LNCAP (cell line): ENCODE measurements around the gene PLD5.

Experiments used
- TF ChIP-seq, protein P1 (sequence below): fragments of 450-650 bp; IDR thresholded peaks from 2 replicates; pipeline ENCODE4 v1.5.1; 2017; ENCODE audit warnings: mild to moderate bottlenecking

Gene PLD5

DNA sequence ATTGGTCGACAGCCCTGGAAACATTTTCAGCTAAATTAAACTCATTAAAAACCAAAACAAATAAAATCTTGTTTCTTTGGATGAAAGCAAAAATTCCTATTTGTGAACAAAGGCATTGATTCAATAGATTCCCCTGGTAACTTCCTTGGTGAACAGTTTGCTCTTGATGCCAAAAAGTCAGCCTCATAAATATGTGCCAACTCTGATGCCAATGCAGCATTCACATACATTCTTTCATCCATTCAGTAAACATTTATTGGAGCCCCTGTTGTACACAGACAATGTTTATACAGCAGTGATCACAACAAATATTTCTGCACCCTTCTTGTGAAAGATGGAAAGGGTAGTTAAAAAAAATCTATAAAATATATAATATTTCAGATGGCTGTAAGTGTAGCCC, 107.8 kb downstream of the PLD5 start:
- TF ChIP-seq, protein P1, sequence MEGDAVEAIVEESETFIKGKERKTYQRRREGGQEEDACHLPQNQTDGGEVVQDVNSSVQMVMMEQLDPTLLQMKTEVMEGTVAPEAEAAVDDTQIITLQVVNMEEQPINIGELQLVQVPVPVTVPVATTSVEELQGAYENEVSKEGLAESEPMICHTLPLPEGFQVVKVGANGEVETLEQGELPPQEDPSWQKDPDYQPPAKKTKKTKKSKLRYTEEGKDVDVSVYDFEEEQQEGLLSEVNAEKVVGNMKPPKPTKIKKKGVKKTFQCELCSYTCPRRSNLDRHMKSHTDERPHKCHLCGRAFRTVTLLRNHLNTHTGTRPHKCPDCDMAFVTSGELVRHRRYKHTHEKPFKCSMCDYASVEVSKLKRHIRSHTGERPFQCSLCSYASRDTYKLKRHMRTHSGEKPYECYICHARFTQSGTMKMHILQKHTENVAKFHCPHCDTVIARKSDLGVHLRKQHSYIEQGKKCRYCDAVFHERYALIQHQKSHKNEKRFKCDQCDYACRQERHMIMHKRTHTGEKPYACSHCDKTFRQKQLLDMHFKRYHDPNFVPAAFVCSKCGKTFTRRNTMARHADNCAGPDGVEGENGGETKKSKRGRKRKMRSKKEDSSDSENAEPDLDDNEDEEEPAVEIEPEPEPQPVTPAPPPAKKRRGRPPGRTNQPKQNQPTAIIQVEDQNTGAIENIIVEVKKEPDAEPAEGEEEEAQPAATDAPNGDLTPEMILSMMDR: no peak

DNA sequence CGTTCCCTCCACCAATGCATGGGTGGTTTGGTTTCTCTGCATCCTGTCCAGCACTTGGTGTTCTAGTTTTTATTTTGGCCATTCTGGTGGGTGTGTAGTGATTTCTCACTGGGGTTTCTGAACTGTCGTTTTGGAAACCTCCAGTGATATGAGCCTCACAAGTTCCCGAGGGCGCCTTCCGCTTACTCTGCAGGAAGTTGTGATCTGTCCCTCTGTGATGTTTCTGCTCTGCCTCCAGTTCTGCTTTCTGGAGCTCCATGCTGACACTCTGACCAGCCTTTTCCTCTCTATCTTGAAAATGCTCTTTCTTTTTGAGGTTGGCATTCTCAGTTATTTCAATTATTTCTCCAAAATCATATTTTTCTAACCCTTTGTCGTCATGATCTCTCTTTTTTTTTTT, 111.6 kb downstream of the PLD5 start:
- TF ChIP-seq, protein P1: no peak

DNA sequence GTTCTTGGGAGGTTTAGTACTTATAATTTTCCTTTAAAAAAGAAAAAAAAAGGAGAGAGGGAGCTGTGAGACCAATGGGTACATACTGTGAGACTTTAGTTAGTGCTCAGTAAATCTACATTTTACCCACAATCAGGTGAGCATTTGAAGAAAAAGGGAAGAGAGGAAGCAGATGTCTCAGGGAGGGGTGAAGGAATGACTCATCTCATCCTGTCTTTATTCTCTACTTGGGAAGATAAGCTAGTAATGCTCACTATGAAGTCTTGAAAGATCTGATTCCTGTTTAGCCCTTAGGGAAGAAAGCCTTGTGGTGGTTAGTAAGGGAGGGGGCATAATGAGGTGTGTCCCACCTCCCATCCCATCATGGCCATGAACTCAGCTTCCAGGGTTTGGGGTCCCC, 112.6 kb downstream of the PLD5 start:
- TF ChIP-seq, protein P1: no peak

DNA sequence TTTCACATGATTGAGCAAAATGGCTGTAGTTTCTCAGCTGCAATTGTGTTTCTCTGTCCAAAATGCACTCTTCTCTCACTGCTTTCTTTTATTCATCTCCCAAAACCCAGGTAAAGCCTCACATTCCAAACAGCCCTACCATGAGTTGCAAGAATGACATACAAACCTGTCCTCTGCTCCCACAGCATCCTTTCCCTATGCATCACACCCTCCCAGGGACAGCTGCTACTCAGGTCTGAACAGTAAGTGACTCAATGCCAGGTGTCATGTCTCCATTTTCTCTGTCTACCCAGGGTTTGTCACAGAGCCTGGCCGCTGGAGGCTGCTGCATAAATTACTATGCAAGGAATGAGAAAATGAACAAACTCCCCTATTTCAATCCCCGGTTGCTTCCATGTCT, 118.5 kb downstream of the PLD5 start:
- TF ChIP-seq, protein P1: no peak

DNA sequence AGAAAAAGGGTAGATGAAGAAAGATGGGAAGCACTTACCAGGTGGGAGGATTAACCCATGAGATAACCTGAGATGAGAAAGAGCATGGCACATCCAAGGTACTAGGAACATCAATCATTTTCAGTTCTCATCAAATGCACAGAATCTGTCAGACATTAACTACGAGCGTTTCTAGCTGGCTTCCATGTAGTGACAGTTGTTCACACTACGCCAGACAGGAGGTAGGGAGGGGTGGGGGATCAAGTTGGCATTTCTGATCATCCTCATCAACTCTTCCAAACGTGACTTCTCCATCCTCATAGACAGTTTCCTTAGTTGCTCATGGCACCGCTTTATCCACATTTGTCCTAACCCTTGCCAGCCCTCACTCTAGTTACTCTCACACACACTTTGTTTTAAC, 120.2 kb downstream of the PLD5 start:
- TF ChIP-seq, protein P1: no peak

DNA sequence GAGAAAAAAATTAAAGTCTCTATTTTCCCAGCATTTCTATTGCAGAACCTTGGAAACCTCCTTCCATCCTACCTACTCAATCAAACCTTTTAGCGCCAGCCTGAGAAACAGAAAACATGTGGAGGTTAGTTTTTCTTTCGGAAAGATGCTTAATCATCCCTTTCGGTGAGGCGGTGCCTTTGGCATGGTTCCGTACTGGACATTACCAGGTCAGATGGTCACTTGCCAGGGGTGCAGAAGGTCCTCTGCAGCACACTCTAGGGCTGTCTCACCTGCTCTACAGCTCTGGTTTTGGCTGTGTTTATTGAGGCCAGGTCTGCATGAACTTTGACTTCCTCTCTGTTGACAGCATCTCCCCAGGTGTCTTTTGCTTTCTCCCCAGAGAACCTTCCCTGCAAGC, 121.5 kb downstream of the PLD5 start:
- TF ChIP-seq, protein P1: no peak

DNA sequence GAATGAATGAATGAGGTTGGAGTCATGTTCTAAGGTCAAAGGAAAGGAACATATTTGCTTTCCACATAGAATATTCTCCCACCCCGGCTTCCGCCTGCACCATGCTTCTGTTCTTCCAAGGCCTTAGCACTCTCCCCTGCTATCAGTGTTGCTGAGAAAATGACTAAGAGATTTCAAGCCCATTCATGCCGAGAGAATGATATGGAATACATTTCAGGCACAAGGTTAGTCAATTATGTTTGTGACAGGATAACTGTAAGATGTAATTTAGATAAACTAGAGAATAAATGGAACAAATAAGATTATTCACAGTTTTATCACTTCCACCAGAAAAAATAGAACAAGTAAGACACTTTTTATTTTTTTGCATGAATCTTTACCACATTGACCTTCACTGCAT, 122.6 kb downstream of the PLD5 start:
- TF ChIP-seq, protein P1: no peak

DNA sequence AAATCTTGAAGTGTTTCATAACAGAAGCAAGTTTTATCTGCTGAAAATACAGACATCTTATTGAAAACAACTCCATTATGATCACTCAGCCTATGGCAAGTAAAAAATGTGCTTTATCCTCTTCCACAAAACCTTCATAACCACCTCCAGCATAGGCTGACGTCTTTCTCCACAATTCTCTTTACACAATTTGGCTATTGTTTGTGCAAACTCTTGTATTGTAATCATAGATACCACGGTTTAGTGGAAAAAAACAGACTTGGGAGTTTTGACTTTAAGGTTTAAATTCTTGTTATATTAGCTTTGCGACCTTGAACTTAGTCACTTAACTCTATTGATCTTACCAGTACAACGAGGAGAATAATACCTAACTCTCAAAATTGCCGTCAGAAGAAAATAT, 126.1 kb downstream of the PLD5 start:
- TF ChIP-seq, protein P1: no peak
